C4-2B (cell line): Measurements from ENCODE around the gene RNF5.

Source experiments
- H3K27ac ChIP-seq: fragments of 450-650 bp; 2 replicates; pipeline ENCODE4 v1.5.1; 2017
- CTCF ChIP-seq: fragments of 450-650 bp; conservative IDR thresholded peaks from 2 replicates; pipeline ENCODE4 v1.5.1; 2017; ENCODE audit warnings: mild to moderate bottlenecking
- ZFX ChIP-seq: fragments of 450-650 bp; IDR thresholded peaks from 2 replicates; pipeline ENCODE4 v1.6.1; 2017

The RNF5 gene

GRCh38 chr6:32177788-32178546, at the start of gene RNF5:
TSS of gene RNF5 (plus strand) at chr6:32178405. CDS start at chr6:32178512, 107 bp downstream.
- H3K27ac ChIP-seq = peak within 1 kb of the TSS; percentile 81
- TF ChIP-seq ZFX (no peak), CTCF (no peak)

- TF ChIP-seq ZFX = no peak
- no peak for TF ChIP-seq CTCF
- peak overlapping the region; percentile 93 for H3K27ac ChIP-seq
These were observed 49.4 kb upstream of the RNF5 start for GRCh38 chr6:32128751-32129296.

- TF ChIP-seq CTCF (no peak), ZFX (no peak)
- peak overlapping the region; percentile 93 for H3K27ac ChIP-seq
These were observed 48.7 kb upstream of the RNF5 start for GRCh38 chr6:32129297-32130088.

DNA sequence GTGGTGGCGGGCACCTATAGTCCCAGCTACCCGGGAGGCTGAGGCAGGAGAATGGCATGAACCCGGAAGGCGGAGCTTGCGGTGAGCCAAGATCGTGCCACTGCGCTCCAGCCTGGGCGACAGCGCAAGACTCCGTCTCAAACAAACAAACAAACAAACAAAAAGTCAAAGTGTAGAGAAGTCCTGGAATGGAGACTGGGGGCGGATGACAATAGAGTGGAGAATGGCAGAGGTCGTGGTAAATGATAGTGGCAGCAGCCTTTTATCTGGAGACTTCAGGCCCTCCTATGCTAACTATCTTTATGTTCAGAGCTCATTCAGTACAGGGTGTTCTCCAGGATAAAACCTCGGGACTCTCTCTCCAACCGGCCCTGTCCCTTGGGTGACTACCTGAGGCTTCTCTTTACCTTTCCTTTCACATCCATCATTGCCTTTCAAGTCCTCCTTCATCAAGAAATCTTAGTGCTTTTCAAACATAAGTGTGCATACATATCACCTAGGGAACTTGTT, 46.7 kb upstream of the RNF5 start:
- H3K27ac ChIP-seq = no peak overlapping the region
- TF ChIP-seq ZFX (no peak), CTCF (no peak)

- no peak overlapping the region for H3K27ac ChIP-seq
- TF ChIP-seq ZFX = no peak
- TF ChIP-seq CTCF = no peak
These were observed 46.1 kb upstream of the RNF5 start for GRCh38 chr6:32132110-32132509.

- H3K27ac ChIP-seq = no peak overlapping the region
- no peak for TF ChIP-seq ZFX
- TF ChIP-seq CTCF = no peak
These were observed 44.4 kb upstream of the RNF5 start for GRCh38 chr6:32133786-32134185.

- TF ChIP-seq ZFX = no peak
- no peak for TF ChIP-seq CTCF
- no peak overlapping the region for H3K27ac ChIP-seq
These were observed 40.8 kb upstream of the RNF5 start for GRCh38 chr6:32137454-32137853.
